Prostate gland (tissue), 2 donors: ENCODE data around the gene CRAT.

Experiments
- POLR2AphosphoS5 ChIP-seq: sonication (generic); formaldehyde crosslinking; IDR thresholded peaks from one replicate; pipeline ENCODE4 v1.6.1; 2017; ENCODE audit warnings: antibody characterized with exemption
- TF ChIP-seq, protein P1 (sequence below), 4 experiments: fragments of 200-600 bp in 2 of 4; fragments of 450-650 bp in 2 of 4; sonication (generic) in 2 of 4; IDR thresholded peaks; 1 replicate in 3 of 4; 2 replicates in 1 of 4; pipeline ENCODE4 v1.5.1; 2016 to 2019; ENCODE audit warnings: antibody characterized with exemption in 4 of 4, mild to moderate bottlenecking in 2 of 4, moderate library complexity in 2 of 4

DNA sequence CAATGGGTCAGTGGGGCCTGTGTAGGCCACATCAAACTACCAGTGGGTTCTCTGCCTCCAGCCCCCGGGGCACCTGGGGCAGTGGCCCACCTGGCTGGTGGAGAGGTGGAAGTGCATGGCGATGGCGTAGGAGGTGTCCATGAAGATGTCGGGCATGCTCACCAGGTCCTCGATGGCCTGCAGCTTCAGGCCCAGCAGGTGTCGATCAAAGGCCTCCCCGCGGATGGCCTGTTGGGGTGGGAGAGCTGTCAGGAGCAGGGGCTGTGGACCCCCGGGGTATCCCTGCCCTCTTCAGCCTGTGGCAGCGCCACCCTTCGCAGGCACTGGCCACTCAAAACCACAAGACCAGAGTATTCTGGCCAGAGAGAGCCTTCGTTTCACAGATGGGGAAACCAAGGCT lies 14.7 kb downstream of the CRAT start:
- no peak for TF ChIP-seq POLR2AphosphoS5
- TF ChIP-seq, protein P1, sequence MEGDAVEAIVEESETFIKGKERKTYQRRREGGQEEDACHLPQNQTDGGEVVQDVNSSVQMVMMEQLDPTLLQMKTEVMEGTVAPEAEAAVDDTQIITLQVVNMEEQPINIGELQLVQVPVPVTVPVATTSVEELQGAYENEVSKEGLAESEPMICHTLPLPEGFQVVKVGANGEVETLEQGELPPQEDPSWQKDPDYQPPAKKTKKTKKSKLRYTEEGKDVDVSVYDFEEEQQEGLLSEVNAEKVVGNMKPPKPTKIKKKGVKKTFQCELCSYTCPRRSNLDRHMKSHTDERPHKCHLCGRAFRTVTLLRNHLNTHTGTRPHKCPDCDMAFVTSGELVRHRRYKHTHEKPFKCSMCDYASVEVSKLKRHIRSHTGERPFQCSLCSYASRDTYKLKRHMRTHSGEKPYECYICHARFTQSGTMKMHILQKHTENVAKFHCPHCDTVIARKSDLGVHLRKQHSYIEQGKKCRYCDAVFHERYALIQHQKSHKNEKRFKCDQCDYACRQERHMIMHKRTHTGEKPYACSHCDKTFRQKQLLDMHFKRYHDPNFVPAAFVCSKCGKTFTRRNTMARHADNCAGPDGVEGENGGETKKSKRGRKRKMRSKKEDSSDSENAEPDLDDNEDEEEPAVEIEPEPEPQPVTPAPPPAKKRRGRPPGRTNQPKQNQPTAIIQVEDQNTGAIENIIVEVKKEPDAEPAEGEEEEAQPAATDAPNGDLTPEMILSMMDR (IDR thresholded peaks at IDR 0.05) = no peak
